ENCODE data around the gene AREL1.

DNA sequence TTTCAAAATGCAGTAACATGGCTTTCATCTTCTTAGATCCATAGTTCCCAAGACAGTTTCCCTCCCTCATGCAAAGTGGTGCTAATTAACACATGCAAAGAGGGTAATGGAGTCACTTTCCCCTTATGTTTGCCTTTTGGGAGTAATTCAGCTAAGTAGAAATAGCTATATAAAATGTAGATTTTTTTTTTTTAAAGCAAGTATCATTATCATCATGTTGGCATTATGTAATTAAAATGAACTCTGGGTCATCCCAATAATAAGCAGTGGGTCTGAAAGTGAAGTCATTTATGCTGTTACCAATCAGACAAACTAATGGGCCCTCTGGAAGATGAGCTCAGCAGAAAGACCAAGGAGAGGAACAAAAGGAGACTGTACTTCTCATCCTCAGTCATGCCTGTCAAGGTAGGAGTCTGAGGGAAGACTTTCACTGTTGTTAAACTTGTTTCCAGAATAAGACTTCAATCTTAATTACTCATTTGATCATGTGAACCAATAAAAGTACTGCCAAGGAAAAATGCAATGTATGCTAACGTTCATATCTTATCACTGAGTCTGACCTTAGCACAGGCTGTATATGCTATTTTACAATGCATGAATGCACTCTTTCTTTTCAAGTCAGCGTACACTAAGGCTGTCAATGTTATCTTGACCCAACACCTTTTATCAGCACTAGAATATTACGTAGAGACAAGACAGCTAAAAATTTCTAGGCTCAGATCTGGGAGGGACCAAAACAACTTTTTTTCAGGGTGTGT lies 26.8 kb downstream of the AREL1 start:
- TF ChIP-seq, protein P1, sequence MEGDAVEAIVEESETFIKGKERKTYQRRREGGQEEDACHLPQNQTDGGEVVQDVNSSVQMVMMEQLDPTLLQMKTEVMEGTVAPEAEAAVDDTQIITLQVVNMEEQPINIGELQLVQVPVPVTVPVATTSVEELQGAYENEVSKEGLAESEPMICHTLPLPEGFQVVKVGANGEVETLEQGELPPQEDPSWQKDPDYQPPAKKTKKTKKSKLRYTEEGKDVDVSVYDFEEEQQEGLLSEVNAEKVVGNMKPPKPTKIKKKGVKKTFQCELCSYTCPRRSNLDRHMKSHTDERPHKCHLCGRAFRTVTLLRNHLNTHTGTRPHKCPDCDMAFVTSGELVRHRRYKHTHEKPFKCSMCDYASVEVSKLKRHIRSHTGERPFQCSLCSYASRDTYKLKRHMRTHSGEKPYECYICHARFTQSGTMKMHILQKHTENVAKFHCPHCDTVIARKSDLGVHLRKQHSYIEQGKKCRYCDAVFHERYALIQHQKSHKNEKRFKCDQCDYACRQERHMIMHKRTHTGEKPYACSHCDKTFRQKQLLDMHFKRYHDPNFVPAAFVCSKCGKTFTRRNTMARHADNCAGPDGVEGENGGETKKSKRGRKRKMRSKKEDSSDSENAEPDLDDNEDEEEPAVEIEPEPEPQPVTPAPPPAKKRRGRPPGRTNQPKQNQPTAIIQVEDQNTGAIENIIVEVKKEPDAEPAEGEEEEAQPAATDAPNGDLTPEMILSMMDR (IDR thresholded peaks at IDR 0.05): no peak
- no peak for TF ChIP-seq POLR2AphosphoS5 (IDR thresholded peaks at IDR 0.05)

All from breast epithelium (tissue), 3 donors.